ENCODE measurements around the gene PKNOX2.

The PKNOX2 gene

GRCh38 chr11:125454047-125454446 is 289.5 kb downstream of the PKNOX2 start:
- no peak for DNase-seq

- no peak for DNase-seq
These were observed 291.3 kb downstream of the PKNOX2 start for GRCh38 chr11:125455851-125456250.

- DNase-seq: no peak
These were observed 293.3 kb downstream of the PKNOX2 start for GRCh38 chr11:125457814-125458343.

GRCh38 chr11:125460275-125460674 is 295.7 kb downstream of the PKNOX2 start:
- no peak for DNase-seq

- no peak for DNase-seq
These were observed 299.2 kb downstream of the PKNOX2 start for GRCh38 chr11:125463590-125464269.

- DNase-seq: no peak
These were observed 299.7 kb downstream of the PKNOX2 start for GRCh38 chr11:125464270-125464662.

- DNase-seq: no peak
These were observed 300.1 kb downstream of the PKNOX2 start for GRCh38 chr11:125464666-125465065.

GRCh38 chr11:125465255-125465654 is 300.7 kb downstream of the PKNOX2 start:
- no peak for DNase-seq

- no peak for DNase-seq
These were observed 301.1 kb downstream of the PKNOX2 start for GRCh38 chr11:125465701-125466100.

- no peak for DNase-seq
These were observed 303.5 kb downstream of the PKNOX2 start for GRCh38 chr11:125468025-125468424.

- DNase-seq: no peak
These were observed 304.3 kb downstream of the PKNOX2 start for GRCh38 chr11:125468852-125469251.

- no peak for DNase-seq
These were observed 305.8 kb downstream of the PKNOX2 start for GRCh38 chr11:125470355-125470754.

GRCh38 chr11:125476721-125477120 is 312.2 kb downstream of the PKNOX2 start:
- DNase-seq: no peak

- DNase-seq: no peak
These were observed 314.6 kb downstream of the PKNOX2 start for GRCh38 chr11:125479137-125479536.

- DNase-seq: no peak
These were observed 317.0 kb downstream of the PKNOX2 start for GRCh38 chr11:125481531-125481930.

Data from NCI-H774 (cell line).